GM10266 (cell line): Measurements from ENCODE around the gene DAB2IP.

ENCODE experiments used
- DNase-seq: peaks from one replicate; pipeline ENCODE4 v3.0.0; 2012; ENCODE audit errors: extremely low spot score
- TF ChIP-seq, protein P1 (sequence below): IDR thresholded peaks from 2 replicates; pipeline ENCODE4 v1.5.1; 2012; ENCODE audit warnings: mild to moderate bottlenecking, low read depth; ENCODE audit not compliant: control insufficient read depth, insufficient read depth; ENCODE audit errors: missing control alignments

DAB2IP gene

DNA sequence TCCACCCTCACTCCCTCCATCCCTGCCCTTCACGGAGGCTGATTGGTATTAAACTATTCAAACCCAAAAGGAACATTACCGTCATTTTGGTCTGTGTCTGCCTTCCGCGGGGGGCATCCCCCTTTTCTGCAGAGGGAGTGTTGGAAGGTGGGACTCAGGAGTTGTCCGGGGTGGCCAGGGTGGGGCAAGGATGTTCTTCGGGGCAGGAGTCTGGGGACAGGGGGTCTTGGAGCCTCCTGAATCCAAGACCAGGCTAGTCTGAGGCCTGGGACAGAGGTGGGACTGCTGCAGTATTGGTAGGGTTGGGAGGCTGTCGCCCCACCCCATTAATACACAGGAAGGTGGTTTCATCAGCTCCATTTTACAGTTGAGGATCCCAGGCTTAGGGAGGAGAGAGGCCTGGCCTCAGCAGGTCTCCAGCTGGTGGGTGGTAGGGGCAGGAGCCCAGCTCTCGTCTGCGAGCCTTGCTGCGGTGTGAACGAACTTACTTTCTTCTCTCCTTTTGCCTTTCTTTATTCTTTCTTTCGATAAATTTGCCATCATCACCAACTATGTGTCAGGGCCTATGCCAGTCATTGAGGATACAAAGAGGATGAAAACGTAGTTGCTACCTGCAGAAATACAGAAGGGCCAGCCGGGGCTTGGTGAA lies 33.8 kb downstream of the DAB2IP start:
- TF ChIP-seq, protein P1, sequence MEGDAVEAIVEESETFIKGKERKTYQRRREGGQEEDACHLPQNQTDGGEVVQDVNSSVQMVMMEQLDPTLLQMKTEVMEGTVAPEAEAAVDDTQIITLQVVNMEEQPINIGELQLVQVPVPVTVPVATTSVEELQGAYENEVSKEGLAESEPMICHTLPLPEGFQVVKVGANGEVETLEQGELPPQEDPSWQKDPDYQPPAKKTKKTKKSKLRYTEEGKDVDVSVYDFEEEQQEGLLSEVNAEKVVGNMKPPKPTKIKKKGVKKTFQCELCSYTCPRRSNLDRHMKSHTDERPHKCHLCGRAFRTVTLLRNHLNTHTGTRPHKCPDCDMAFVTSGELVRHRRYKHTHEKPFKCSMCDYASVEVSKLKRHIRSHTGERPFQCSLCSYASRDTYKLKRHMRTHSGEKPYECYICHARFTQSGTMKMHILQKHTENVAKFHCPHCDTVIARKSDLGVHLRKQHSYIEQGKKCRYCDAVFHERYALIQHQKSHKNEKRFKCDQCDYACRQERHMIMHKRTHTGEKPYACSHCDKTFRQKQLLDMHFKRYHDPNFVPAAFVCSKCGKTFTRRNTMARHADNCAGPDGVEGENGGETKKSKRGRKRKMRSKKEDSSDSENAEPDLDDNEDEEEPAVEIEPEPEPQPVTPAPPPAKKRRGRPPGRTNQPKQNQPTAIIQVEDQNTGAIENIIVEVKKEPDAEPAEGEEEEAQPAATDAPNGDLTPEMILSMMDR = no peak
- DNase-seq = no peak

DNA sequence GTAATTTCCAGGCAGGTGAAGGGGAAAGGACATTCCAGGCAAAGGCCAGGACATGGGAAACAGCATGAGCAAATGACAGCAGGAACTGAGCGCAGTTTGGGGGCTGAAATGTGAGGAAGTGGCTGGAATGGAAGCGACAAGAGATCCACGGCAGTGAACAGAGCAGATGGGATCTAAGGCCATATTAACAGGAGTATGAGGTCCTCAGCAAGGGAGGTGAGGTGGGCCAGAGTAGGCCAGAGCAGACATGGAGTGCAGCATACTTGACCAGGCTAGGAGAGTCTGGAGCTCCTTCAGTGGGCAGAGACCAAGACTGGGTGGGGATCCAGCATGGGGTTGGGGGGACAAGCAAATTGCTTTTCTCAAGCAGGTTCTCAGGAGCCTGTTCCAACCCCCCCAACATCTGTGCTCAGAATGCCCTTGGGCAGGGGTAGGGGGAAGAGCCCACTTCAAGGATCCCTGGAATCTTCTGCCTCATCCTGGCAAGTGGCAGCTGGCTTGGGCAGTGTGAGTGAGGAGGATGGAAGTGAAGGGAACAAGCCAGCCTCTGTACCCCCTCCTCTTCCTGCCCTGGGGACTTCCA lies 34.5 kb downstream of the DAB2IP start:
- TF ChIP-seq, protein P1 = no peak
- DNase-seq = no peak

DNA sequence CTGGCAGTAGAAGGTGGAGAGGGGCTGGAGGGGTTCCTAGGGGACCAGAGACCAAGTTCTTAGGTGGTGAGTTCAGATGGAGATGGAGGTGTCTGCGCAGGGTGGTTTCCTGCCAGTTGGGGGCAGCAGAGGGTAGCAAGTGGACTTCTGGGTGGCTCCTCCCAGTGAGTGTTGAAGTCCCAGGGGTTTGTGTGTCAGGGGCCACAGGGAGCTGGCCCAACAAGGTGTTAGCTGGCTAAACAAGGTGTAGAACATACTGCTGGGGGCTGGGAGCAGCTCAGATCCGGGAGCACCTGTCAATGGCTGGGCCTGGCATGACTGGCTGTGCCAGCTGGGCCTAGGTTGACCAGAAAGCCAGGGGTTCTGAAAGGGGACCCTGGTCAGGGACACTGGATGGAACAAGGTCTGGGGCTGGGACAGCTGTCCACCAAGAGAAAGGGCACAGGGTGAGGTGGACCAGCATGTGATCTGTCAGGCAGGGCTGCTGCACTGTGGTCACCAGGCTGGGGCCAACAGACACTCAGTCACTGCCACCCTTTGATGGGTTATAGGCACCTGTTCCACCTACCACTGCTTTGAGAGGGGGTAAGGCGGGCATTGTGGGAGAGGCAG lies 35.6 kb downstream of the DAB2IP start:
- peak; percentile 84 for DNase-seq
- TF ChIP-seq, protein P1 = peak; percentile 83

DNA sequence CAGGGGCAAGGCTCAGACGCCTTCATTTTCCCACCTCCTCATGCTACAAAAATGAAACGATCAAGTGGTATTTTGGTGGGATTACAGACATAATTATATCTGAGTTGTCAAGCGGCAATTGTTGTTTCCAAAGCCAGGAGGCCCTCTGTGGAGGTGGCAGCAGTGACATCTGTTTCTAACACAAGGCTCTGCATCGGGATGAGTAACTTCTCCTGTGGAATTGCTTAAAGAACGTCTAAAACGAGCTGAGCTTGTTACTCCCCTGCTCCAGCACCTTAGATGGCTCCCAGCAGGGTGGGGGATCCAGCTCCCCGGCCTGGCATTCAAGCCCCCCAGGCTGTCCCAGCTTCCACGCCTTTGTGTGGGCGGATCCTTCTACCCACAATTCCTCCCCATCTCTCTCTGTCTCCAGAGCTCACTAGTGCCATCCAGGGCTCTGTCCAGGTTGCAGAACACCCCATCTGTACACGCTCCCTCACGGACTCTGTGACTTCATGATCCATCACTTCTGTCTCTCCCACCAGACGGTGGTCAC lies 36.8 kb downstream of the DAB2IP start:
- no peak for DNase-seq
- TF ChIP-seq, protein P1 = no peak

DNA sequence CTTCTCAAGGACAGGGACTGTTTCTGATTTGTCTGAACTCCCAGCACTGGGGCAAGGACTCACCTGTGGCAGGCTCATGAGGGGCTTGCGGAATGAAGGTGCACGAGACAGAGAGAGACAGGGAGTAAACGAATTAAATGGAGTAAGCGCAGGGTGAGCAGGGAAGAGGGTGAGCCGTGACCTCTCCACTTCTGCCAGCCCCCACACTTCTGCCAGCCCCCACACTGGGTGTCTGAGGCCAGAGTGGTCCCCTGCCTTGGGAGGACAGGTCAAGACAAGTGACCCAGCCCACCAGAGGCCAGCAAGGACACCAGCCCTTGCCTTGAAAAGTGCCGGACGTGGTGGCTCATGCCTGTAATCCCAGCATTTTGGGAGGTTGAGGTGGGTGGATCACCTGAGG lies 37.2 kb downstream of the DAB2IP start:
- DNase-seq = no peak
- TF ChIP-seq, protein P1 = no peak

DNA sequence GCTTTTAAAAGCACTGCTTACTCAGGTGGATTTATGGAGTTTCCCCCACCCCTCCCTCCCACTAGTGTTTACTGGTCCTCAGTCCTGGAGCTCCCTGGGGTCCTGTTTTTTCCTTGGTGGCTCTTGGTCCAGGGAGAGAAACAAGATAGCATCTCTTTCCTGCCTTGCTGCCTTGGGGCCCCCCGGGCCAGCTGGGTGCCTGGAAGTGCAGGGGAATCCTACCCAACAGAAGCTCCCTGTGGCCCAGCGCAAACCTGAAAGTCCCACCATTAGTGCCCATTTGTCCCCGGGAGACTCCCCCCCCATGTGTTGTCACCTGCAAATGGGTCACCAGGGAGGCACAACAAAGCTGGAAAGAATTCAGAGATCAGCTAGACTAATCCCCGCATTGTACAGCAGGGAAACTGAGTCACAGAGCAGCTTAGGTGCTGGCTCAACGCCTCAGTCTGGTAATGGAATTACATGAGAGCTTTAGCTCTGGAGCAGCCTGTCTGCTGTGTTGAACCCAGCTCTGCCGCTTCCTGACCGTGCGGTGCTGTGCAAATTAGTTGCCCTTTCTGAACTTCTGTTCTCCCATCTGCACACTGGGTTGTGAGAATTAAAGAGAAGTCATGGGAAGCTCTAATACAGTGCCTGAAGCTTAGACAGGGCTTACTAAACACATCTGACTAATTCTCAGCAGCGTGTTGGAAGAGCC lies 38.2 kb downstream of the DAB2IP start:
- no peak for DNase-seq
- TF ChIP-seq, protein P1 = no peak

DNA sequence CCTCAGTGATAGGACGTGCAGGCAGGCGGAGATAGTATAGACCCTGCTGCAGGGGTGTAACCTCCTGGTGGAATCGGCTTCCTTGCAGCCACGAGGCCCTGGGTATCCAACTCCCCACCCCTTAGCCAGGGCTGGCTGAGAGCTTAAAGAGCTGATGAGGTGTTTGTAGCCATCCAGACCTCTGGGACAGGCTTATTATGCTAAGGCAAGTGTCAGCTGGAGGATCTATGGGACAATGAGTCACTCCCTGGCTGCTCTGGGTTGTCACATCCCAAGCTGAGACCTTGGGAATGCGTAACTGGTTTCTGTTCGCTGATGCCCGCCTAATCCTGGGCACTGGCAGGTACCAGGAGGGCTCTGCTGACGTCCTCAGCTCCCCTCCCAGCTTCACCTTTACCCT lies 38.9 kb downstream of the DAB2IP start:
- TF ChIP-seq, protein P1 = no peak
- DNase-seq = no peak
